OCI-LY1 (cell line): Measurements from ENCODE around the gene AKNAD1.

Experiments used
- H2AFZ ChIP-seq: fragments of 200-600 bp; sonication (generic), shearing (Covaris generic); 2 replicates; pipeline ENCODE4 v1.6.0; 2014; ENCODE audit warnings: antibody characterized with exemption, mild to moderate bottlenecking, low read length
- H3F3A ChIP-seq: fragments of 200-600 bp; sonication (generic), shearing (Covaris generic); 2 replicates; pipeline ENCODE4 v1.6.0; 2014; ENCODE audit warnings: mild to moderate bottlenecking, antibody characterized with exemption, low read length, moderate library complexity; ENCODE audit not compliant: insufficient read depth
- H3K27ac ChIP-seq: fragments of 200-600 bp; sonication (generic); 2 replicates; pipeline ENCODE4 v1.5.1; 2014; ENCODE audit warnings: low read length, mixed run types, mild to moderate bottlenecking, low read depth; ENCODE audit not compliant: poor library complexity, severe bottlenecking
- H3K27me3 ChIP-seq: fragments of 200-600 bp; sonication (generic); 2 replicates; pipeline ENCODE4 v1.6.0; 2014; ENCODE audit warnings: antibody characterized with exemption, mild to moderate bottlenecking, low read length, moderate library complexity; ENCODE audit not compliant: insufficient read depth
- H3K36me3 ChIP-seq: fragments of 200-600 bp; sonication (generic); 2 replicates; pipeline ENCODE4 v1.6.1; 2014; ENCODE audit warnings: mild to moderate bottlenecking, antibody characterized with exemption, low read length, moderate library complexity, mixed read lengths; ENCODE audit not compliant: insufficient read depth
- H3K4me1 ChIP-seq: fragments of 200-600 bp; sonication (generic); 2 replicates; pipeline ENCODE4 v1.5.1; 2014; ENCODE audit warnings: mild to moderate bottlenecking, low read length, moderate library complexity; ENCODE audit not compliant: insufficient read depth, severe bottlenecking
- H3K4me2 ChIP-seq: fragments of 200-600 bp; sonication (generic), shearing (Covaris generic); 2 replicates; pipeline ENCODE4 v1.6.1; 2014; ENCODE audit warnings: low read length
- H3K4me3 ChIP-seq: fragments of 200-600 bp; sonication (generic); 2 replicates; pipeline ENCODE4 v1.5.1; 2014; ENCODE audit warnings: low read length, low read depth, mild to moderate bottlenecking, mixed read lengths; ENCODE audit not compliant: poor library complexity, severe bottlenecking
- H3K79me2 ChIP-seq: fragments of 200-600 bp; shearing (Covaris generic); 2 replicates; pipeline ENCODE4 v1.6.1; 2016; ENCODE audit warnings: mixed run types, low read length, mixed read lengths; ENCODE audit not compliant: insufficient read depth
- H3K9ac ChIP-seq: fragments of 200-600 bp; sonication (generic), shearing (Covaris generic); 2 replicates; pipeline ENCODE4 v1.6.1; 2014; ENCODE audit warnings: mild to moderate bottlenecking, low read length, mixed read lengths
- H3K9me2 ChIP-seq: fragments of 200-600 bp; sonication (generic), shearing (Covaris generic); 2 replicates; pipeline ENCODE4 v1.6.1; 2014; ENCODE audit warnings: low read depth, mild to moderate bottlenecking, low read length, mixed read lengths
- H3K9me3 ChIP-seq: fragments of 200-600 bp; shearing (Covaris generic); 2 replicates; pipeline ENCODE4 v1.6.1; 2014; ENCODE audit warnings: low read length, mixed read lengths
- H4K20me1 ChIP-seq: fragments of 200-600 bp; sonication (generic), shearing (Covaris generic); 2 replicates; pipeline ENCODE4 v1.6.0; 2016; ENCODE audit warnings: mild to moderate bottlenecking, low read length; ENCODE audit not compliant: insufficient read depth
- EZH2 ChIP-seq: fragments of 200-600 bp; sonication (generic), shearing (Covaris generic); IDR thresholded peaks from 2 replicates; pipeline ENCODE4 v1.8.0; 2017; ENCODE audit warnings: borderline replicate concordance, mixed run types, mild to moderate bottlenecking, antibody characterized with exemption, low read length, moderate library complexity, mixed read lengths
- TF ChIP-seq, protein P1 (sequence below): fragments of 200-600 bp; sonication (generic), shearing (Covaris generic); IDR thresholded peaks from 2 replicates; pipeline ENCODE4 v1.5.1; 2017; ENCODE audit warnings: mild to moderate bottlenecking, antibody characterized with exemption, low read length, moderate library complexity, mixed read lengths

AKNAD1 gene

DNA sequence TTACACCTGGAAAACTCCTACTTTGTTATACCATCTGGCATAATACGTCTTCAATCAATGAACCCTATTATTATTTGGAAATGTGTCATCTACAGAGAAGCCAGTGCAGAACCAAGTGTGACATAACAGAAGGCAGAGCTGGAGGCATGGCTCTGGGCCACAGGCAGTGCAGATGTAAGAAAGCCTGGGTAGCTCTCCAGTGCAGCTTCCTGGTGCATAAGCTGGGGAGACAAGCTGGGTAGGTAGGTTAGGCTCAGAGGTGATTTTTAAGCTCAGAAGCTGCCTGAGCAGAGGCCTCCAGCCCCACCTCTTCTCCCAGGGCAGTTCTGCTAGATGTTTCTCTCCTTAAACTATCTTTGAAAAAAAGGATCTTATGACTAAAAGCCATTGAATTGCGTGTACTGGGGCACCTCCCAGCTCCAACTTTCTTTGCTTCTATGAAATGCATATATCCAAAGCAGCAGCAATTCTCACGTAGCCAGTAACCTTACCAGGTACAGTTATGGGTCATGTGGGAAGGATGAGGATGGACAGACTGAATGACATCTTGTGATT, 30.7 kb downstream of the AKNAD1 start:
- Histone ChIP-seq H3K9ac (no peak overlapping the region), H3K27ac (no peak overlapping the region), H3K36me3 (no peaks in the 10 kb centered on the region), H2AFZ (no peak overlapping the region), H4K20me1 (no peaks in the 10 kb centered on the region), H3K4me3 (no peak overlapping the region), H3F3A (no peaks in the 10 kb centered on the region), H3K27me3 (no peaks in the 10 kb centered on the region; the same call in 1 of the 2 replicates), H3K9me2 (no peaks in the 10 kb centered on the region), H3K4me1 (no peaks in the 10 kb centered on the region), H3K79me2 (no peaks in the 10 kb centered on the region), H3K4me2 (no peak overlapping the region), H3K9me3 (no peaks in the 10 kb centered on the region)
- TF ChIP-seq, protein P1, sequence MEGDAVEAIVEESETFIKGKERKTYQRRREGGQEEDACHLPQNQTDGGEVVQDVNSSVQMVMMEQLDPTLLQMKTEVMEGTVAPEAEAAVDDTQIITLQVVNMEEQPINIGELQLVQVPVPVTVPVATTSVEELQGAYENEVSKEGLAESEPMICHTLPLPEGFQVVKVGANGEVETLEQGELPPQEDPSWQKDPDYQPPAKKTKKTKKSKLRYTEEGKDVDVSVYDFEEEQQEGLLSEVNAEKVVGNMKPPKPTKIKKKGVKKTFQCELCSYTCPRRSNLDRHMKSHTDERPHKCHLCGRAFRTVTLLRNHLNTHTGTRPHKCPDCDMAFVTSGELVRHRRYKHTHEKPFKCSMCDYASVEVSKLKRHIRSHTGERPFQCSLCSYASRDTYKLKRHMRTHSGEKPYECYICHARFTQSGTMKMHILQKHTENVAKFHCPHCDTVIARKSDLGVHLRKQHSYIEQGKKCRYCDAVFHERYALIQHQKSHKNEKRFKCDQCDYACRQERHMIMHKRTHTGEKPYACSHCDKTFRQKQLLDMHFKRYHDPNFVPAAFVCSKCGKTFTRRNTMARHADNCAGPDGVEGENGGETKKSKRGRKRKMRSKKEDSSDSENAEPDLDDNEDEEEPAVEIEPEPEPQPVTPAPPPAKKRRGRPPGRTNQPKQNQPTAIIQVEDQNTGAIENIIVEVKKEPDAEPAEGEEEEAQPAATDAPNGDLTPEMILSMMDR = no peak
- no peak for TF ChIP-seq EZH2

DNA sequence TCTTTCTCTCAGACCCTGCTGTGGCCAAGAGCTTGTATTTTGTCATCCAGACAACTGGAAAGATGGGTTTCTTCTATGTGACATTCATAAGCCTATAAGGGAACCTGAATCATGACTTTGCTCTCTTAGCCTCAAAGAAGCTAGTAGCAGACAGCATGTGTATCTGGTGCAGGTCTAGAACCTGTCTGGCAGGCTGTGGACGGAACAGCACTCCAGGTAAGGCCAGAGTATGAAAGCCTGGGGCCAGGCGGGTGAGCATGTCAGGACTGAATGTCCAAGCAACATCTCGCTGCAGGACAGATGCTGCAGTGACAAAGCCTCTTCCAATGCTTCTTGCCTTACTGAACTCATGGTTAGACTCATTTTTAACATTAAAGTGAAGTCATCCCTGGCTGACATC, 32.8 kb downstream of the AKNAD1 start:
- Histone ChIP-seq H3F3A (no peaks in the 10 kb centered on the region), H3K27me3 (no peaks in the 10 kb centered on the region; the same call in 1 of the 2 replicates), H3K4me3 (no peak overlapping the region), H3K4me1 (no peaks in the 10 kb centered on the region), H3K9me2 (no peaks in the 10 kb centered on the region), H3K27ac (no peak overlapping the region), H3K9me3 (no peaks in the 10 kb centered on the region), H4K20me1 (no peaks in the 10 kb centered on the region), H3K79me2 (no peaks in the 10 kb centered on the region), H3K4me2 (no peak overlapping the region), H2AFZ (no peak overlapping the region), H3K9ac (no peak overlapping the region), H3K36me3 (no peaks in the 10 kb centered on the region)
- TF ChIP-seq, protein P1 = no peak
- TF ChIP-seq EZH2 = no peak

DNA sequence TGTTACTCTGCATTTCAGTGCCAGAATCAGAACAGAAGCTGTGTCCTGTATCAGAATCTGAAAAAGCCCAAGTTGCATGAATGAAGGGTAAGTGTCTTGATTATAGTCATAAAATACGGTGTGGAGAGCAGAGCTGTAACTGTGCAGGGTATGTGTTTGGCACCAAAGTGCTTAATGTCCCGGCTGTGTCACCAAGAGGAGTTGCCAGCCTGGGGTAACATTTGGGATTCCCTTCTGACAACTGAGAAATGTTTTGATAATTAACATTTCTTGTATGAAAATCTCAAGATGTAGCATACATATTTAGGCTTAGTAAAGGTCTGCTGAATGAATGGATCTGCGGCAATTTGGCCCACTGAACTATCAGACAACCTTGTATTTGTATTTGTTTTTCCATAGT, 33.3 kb downstream of the AKNAD1 start:
- Histone ChIP-seq H3K9me2 (no peaks in the 10 kb centered on the region), H3K4me3 (no peak overlapping the region), H3K79me2 (no peaks in the 10 kb centered on the region), H3K9ac (no peak overlapping the region), H3K4me1 (no peaks in the 10 kb centered on the region), H3F3A (no peaks in the 10 kb centered on the region), H4K20me1 (no peaks in the 10 kb centered on the region), H3K27ac (no peak overlapping the region), H3K4me2 (no peak overlapping the region), H3K27me3 (no peaks in the 10 kb centered on the region; the same call in 1 of the 2 replicates), H3K36me3 (no peaks in the 10 kb centered on the region), H3K9me3 (no peaks in the 10 kb centered on the region), H2AFZ (no peak overlapping the region)
- TF ChIP-seq, protein P1 = no peak
- TF ChIP-seq EZH2 = no peak
